ENCODE data around the gene RPS2. TPM values are rescaled to one million over a fixed set of nuclear protein-coding genes. Genes with fewer than 3 reads are reported as not detected.
A peak's percentile ranks its signal among the peaks of the same experiment; 100 is the strongest.
"Not testable (repeated sequence)": the region's sequence is repeated elsewhere in the genome, so short reads cannot be mapped to it uniquely, and the experiment has no call there.

Gene RPS2
- total RNA-seq, 1 experiment from 2014 or later, result 2,961 TPM

DNA sequence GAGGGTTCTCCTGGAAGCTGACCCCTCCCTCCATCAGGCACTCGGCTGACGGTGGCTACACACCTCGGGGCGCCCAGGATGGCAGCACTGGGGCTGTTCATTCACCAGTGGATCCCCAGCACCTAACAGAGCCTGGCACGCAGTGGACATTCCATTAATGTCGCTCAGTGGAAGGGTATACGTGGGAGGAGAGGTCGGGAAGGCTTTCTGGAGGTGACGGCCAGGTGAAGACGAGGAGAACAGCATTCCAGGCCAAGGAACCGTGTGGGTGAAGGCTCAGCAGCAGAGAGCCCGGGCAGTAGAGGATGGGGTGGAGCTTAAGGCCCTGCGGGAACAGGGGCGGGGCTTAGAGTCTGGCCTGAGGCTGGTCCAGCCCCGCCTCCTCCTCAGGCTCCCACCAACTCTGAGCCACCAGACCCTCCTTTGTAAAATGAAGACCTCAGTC, 43.9 kb downstream of the RPS2 start:
- no peaks in the 10 kb centered on the region for H3K36me3 ChIP-seq (ENCODE audit: control insufficient read depth, insufficient read depth, low read length)
- no peaks in the 10 kb centered on the region; the same call in none of the 2 replicates for H3K27me3 ChIP-seq (replicated peaks; ENCODE audit: control insufficient read depth, insufficient read depth, low read length)
- POLR2A ChIA-PET, result no interaction called here
- intact Hi-C loops (cut with micrococcal nuclease; ENCODE audit: unreplicated experiment), result no loop called here
- H3K9me3 Mint-ChIP-seq (ENCODE audit: unreplicated experiment), result no peaks in the 10 kb centered on the region
- no peaks in the 10 kb centered on the region for H3K4me1 Mint-ChIP-seq (ENCODE audit: low read depth, unreplicated experiment)
- TF ChIP-seq, protein P1, sequence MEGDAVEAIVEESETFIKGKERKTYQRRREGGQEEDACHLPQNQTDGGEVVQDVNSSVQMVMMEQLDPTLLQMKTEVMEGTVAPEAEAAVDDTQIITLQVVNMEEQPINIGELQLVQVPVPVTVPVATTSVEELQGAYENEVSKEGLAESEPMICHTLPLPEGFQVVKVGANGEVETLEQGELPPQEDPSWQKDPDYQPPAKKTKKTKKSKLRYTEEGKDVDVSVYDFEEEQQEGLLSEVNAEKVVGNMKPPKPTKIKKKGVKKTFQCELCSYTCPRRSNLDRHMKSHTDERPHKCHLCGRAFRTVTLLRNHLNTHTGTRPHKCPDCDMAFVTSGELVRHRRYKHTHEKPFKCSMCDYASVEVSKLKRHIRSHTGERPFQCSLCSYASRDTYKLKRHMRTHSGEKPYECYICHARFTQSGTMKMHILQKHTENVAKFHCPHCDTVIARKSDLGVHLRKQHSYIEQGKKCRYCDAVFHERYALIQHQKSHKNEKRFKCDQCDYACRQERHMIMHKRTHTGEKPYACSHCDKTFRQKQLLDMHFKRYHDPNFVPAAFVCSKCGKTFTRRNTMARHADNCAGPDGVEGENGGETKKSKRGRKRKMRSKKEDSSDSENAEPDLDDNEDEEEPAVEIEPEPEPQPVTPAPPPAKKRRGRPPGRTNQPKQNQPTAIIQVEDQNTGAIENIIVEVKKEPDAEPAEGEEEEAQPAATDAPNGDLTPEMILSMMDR (IDR thresholded peaks at IDR 0.05; ENCODE audit: insufficient read depth in 1 of 2, low read depth in 1 of 2, low read length in 1 of 2, severe bottlenecking in 1 of 2, unreplicated experiment in 1 of 2), result no peak
- peaks cover 6% of the 10 kb centered on the region for H3K27me3 Mint-ChIP-seq (ENCODE audit: insufficient read depth, unreplicated experiment)
- DNase-seq, result peak in 1 of 2 experiments; percentile 41
- H3K4me1 ChIP-seq, result peaks cover 3% of the 10 kb centered on the region; the same call in 1 of the 2 replicates
- no peak overlapping the region for H3K4me3 Mint-ChIP-seq (ENCODE audit: unreplicated experiment)
- no peak overlapping the region for H3K27ac Mint-ChIP-seq (ENCODE audit: unreplicated experiment)
- H3K4me3 ChIP-seq (ENCODE audit: low read depth, low read length), result no peak overlapping the region
- H3K9me3 ChIP-seq, result no peaks in the 10 kb centered on the region
- H3K36me3 Mint-ChIP-seq (ENCODE audit: insufficient read depth, unreplicated experiment), result no peaks in the 10 kb centered on the region
- CTCF ChIA-PET, result interaction anchor here (0.6 kb wide), 1 partner anchor 14 kb away, joined by 3 read pairs; no protein-coding TSS in a partner anchor
- no TSS peak for BruUV-seq (replicated peaks)

DNA sequence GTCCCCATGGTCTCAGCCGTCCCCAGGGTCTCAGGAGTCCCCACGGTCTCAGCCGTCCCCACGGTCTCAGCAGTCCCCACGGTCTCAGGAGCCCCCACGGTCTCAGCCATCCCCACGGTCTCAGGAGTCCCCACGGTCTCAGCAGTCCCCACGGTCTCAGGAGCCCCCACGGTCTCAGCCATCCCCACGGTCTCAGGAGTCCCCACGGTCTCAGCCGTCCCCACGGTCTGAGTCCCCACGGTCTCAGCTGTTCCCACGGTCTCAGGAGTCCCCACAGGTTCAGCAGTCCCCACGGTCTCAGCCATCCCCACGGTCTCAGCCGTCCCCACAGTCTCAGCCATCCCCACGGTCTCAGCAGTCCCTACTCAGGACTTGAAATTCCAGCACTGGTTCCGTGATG, 44.5 kb downstream of the RPS2 start:
- H3K36me3 Mint-ChIP-seq (ENCODE audit: insufficient read depth, unreplicated experiment); H3K9me3 ChIP-seq; CTCF ChIA-PET; H3K27me3 Mint-ChIP-seq (ENCODE audit: insufficient read depth, unreplicated experiment); POLR2A ChIA-PET; H3K27me3 ChIP-seq (replicated peaks; ENCODE audit: control insufficient read depth, insufficient read depth, low read length); intact Hi-C loops (cut with micrococcal nuclease; ENCODE audit: unreplicated experiment); H3K4me3 Mint-ChIP-seq (ENCODE audit: unreplicated experiment); H3K4me3 ChIP-seq (ENCODE audit: low read depth, low read length); BruUV-seq (replicated peaks); H3K4me1 ChIP-seq; H3K9me3 Mint-ChIP-seq (ENCODE audit: unreplicated experiment); H3K4me1 Mint-ChIP-seq (ENCODE audit: low read depth, unreplicated experiment); DNase-seq; H3K36me3 ChIP-seq (ENCODE audit: control insufficient read depth, insufficient read depth, low read length); H3K27ac Mint-ChIP-seq (ENCODE audit: unreplicated experiment): not testable (repeated sequence)

DNA sequence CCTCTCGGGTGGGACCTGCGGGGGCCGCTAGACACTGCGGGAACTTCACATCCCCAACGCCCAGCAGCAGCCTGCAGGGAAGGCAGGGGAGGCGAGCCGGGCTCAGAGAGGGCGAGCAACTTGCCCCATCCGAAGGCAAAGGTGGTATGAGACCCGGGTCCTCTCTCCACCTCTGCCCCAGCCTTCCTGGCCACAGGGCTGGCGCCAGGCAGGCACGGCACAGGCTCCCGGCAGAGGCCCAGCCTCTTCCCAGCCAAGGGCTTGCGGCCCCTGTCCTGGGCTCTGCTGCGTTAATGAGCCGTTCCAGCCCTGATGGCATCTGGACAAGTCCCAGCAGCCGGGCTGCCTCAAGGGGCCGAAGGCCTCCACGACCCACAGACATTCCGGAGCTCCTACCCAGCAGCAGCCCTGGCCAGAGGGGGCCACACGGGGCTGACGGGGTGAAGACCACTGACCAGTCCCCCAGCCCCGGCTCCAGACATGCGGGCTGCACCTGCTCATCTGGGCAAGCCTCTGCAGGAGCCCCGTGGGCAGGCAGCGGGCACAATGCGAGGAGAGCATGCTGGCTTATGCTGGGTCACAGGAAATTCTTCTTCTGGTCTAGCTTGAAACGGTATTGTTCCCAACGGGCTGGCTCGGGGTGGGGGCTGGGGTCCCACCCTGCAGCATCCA, 45.2 kb downstream of the RPS2 start:
- no peaks in the 10 kb centered on the region for H3K9me3 Mint-ChIP-seq (ENCODE audit: unreplicated experiment)
- no peaks in the 10 kb centered on the region for H3K36me3 Mint-ChIP-seq (ENCODE audit: insufficient read depth, unreplicated experiment)
- ChIA-PET POLR2A (no interaction called here), CTCF (interaction anchor here (0.6 kb wide), 1 partner anchor 457 kb away, joined by 6 read pairs; no protein-coding TSS in a partner anchor)
- intact Hi-C loops (cut with micrococcal nuclease; ENCODE audit: unreplicated experiment), result no loop called here
- no peaks in the 10 kb centered on the region; the same call in none of the 2 replicates for H3K27me3 ChIP-seq (replicated peaks; ENCODE audit: control insufficient read depth, insufficient read depth, low read length)
- no peak for DNase-seq
- H3K9me3 ChIP-seq, result no peaks in the 10 kb centered on the region
- no TSS peak for BruUV-seq (replicated peaks)
- TF ChIP-seq, protein P1 (IDR thresholded peaks at IDR 0.05; ENCODE audit: insufficient read depth in 1 of 2, low read depth in 1 of 2, low read length in 1 of 2, severe bottlenecking in 1 of 2, unreplicated experiment in 1 of 2), result no peak
- no peaks in the 10 kb centered on the region for H3K36me3 ChIP-seq (ENCODE audit: control insufficient read depth, insufficient read depth, low read length)
- no peak overlapping the region for H3K4me3 ChIP-seq (ENCODE audit: low read depth, low read length)
- no peak overlapping the region for H3K27ac Mint-ChIP-seq (ENCODE audit: unreplicated experiment)
- H3K4me3 Mint-ChIP-seq (ENCODE audit: unreplicated experiment), result no peak overlapping the region
- H3K4me1 ChIP-seq, result peaks cover 3% of the 10 kb centered on the region; the same call in 1 of the 2 replicates
- H3K27me3 Mint-ChIP-seq (ENCODE audit: insufficient read depth, unreplicated experiment), result peaks cover 6% of the 10 kb centered on the region
- no peaks in the 10 kb centered on the region for H3K4me1 Mint-ChIP-seq (ENCODE audit: low read depth, unreplicated experiment)

Measured in Caco-2 (cell line).